ENCODE measurements around the gene RNU1-4.
"Not testable (repeated sequence)": the region's sequence is repeated elsewhere in the genome, so short reads cannot be mapped to it uniquely, and the experiment has no call there.

Gene RNU1-4

DNA sequence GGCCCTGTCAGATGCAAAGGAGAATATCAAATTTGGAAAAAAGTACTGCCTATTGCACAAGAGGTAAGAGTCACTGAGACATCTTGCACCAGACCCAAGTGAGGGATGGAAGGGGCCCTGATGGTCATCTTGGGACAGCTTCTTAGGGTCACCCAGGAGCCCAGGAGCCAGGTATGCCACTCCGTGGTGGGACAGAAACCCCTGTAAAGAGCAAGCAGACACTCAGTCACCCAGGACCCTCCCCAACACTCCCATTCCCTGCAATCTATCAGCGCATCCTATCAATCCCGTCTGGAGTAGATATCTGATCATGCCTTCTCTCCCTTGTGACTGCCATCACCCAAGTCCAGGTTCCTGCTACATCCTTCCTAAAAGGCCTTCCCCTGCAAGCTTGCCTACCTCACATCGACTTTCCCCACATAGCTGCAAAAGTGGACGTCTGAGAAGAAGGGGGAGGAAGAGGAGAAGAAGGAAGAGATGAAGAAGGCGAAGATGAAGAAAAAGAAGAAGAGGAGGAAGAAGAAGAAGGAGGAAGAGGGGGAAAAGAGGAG is 30.7 kb downstream of the RNU1-4 start:
- DNase-seq: not testable (repeated sequence)

DNA sequence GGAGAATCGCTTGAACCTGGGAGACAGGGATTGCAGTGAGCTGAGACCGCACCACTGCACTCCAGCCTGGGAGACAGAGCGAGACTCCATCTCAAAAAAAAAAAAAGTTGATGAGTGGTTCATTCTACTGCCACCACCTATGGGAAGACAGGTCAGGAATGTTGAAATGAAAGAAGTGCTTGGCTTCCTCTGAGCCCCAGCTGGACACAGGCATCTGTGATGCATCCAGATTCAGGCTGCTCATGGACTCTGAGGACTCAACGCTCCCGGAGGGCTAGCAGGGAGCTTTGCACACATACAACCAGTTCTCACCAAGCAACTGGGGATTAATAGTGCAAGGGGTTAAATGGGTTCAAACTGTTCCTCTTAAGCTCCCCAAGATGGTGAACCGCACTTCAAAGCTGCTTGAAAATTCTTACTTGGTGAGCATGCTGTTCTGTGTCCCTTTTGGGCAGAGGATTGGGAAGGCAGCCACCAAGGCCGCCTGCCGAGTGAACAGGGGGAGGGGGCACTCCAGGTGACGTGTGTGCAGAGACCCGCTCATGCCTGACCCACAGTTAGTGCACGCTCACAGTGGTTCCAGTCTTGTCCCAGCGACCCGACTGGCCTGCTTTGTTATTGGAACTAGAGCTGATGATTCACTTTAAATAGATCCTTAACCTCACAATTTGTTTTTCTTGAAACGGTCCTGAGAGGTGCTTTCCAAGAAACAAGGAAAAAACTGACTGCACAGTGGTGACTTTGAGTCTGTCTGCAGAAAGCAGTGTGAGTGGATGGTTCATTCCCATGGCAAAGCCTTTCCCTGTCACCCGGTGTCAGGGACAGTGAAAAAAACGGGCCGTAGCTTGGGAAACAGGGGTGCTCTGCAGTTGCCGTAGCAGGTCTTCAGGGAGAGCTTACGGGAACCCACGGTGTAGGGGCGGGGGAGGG is 32.2 kb downstream of the RNU1-4 start:
- DNase-seq: not testable (repeated sequence)

DNA sequence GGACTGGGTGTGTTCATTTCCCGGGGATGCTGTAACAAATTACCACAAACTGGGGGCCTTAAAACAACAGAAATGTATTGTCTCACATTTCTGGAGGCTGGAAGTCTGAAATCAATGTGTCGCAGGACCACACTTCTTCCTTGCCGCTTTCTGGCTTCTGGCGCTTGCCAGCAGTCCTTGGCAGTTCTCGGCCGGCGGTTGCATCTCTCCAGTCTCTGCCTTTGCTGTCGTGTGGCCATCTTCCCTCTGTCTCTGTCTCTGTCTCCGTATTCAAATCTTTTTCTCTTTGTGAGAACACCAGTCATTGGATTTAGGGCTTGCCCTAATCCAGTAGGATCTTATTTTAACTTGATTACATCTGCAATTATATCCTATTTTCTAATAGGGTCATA is 32.9 kb downstream of the RNU1-4 start:
- not testable (repeated sequence) for DNase-seq

DNA sequence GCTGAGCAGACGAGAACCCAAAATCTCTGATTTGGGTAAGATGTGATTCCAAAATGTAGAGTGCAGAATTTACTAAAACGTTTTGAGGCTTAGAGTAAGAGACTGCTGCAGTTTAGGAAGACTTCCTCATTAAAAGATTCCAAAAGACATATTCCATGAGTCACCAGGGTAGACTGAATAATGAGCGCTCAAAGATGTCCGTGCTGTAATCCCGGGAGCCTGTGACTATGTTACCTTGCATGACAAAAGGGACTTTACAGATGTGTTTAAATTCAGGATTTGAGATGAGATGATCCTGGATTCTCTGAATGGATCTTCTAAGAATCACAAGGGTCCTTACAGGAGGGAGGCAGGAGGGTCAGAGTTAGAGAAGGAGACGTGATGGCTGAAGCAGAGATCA is 33.4 kb downstream of the RNU1-4 start:
- not testable (repeated sequence) for DNase-seq

DNA sequence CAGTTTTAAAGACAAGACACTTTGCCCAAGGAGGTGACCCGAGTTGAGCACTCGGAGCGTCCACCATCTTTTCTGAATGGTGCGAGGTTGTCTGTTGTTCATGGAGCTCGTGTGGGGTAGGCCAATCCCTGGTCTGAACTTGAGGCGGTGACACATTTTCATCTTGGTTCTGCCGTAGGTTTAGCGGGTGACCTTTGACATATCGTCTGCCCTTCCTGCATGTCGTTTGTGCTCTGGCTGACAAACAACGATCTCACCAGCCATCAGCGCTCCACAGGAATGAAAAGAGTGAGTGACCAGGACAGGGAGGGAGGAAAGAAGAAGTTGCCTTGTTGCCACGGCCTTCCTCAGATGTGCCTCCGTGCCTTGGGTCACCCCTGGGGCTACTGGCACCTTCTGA is 34.5 kb downstream of the RNU1-4 start:
- not testable (repeated sequence) for DNase-seq

DNA sequence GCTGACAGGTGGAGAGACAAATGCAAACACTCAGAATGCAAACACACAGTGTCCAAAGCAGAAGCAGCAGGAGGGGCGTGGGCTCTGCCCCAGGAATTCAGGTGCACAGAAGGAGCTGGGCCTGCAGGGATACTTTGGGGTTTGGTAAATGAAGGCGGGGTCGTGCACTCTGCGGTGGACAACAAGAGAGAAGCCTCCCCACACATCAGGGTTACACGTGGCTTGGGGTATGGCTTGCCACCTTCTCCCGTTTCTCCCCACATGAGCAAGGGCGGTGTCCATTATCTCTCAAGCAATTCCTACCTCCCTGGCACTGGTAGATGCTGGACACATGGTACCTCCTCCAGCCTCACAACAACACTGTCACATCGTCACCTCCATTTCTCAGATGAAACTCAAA is 35.0 kb downstream of the RNU1-4 start:
- not testable (repeated sequence) for DNase-seq

DNA sequence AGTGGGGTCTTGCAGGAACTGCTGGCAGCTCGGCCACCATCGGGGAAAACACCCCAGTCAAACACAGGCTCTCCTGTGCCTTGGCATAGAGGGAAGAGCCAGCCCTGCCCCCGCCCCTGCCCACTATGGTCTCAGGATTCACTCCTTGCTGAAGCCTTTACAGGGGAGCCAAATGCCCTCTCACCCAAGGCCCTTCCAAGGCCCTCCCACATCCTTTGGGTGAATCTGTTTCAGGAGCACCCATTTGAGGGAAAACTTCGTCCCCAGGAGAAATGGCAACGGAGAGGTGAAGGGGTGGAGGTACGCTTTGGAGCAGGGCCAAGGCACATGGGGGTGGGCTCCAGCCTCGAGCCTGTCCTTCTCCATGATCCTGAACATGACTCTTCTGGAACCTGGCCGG is 35.9 kb downstream of the RNU1-4 start:
- not testable (repeated sequence) for DNase-seq

DNA sequence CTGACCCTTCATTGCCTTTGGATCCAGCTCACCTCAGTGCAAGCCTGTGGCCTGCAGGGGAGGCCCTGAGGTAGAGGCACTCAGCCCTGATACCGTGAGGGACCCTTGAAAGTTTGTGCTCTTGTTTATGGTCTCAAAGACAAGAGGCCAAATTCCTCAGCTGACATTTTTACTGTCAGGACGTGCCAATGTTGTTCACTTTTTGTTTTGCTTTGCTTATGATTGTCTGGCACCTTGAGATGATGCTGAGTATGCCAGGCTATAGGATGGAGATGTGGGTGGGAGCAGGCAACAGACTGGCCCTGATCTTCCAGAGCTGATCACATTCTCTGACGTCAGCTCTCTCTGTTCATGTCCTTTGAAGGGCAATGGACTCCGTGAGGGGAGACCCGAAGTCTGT is 36.5 kb downstream of the RNU1-4 start:
- not testable (repeated sequence) for DNase-seq

DNA sequence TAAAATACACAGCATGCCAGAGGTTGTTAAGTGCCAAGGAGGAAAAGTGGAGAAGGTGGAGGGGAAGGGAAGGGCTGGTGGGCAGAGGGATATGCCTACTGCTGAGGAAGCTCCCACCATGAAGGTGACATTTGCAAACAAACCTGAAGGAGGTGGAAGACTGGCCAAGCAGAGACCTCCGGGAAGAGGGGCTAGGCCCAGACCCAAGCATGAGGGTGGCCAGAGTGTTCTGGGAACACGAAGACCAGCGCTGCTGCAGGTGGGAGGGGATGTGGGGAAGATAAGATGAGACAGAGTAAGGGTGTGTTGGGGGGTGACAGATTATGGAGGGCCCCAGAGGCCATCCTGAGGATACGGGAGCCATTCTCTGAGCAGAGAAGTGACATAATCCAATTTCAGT is 37.5 kb downstream of the RNU1-4 start:
- DNase-seq: not testable (repeated sequence)

DNA sequence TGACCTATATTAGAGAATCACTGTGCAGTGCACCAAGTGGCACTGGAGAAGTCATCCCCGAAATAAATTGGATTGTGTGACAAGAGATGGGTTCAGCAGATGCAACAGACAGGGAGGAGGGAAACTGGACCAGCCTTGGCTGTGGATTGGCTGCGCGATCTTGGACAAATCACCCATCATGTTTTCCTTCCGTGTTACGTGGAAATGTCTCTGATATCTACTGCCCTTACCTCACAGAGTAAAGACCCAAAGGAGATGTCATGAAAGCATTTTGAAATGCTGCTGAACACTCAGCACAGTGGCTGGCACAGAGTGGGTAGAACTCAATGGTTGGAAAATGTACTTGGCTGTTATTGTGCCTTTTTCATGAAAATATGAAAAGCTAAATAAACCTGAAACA is 39.2 kb downstream of the RNU1-4 start:
- not testable (repeated sequence) for DNase-seq

DNA sequence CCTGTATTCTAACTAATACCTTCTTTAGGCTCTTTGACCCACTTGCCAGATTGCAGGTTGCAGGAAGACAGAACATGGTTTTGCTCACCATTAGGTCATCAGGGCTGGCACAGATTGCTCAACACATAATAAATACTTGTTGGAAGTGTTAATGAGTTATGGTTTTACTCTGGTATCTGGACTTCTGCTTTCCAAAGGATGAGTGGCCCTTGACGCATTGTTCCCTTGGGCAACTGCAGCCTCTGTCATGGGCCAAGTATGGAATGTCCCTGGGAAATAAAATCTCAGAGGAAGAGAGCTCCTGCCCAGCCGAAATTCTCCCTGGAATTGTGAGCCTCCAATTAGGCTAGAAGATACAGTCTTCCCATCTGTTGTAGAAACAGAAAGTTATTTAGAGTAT is 40.7 kb downstream of the RNU1-4 start:
- not testable (repeated sequence) for DNase-seq

DNA sequence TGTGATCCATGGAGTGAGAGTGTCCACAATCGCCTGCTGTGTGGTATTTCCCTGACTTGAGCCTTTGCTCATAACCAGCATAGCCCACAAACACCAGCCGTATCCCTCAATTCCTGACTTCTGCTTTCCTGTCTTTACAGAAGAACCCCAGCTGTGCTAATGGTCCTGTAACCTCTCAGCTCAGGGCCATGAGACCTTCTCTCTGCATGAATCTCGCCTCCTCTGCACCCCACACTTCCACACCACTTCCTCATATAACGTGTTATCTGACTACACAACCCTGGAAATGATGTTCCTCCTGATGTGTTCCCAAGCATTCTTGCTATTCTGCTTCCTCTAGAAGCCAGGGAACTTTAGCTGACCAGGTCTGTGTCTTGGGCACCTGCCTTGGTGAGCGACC is 41.3 kb downstream of the RNU1-4 start:
- DNase-seq: not testable (repeated sequence)

DNA sequence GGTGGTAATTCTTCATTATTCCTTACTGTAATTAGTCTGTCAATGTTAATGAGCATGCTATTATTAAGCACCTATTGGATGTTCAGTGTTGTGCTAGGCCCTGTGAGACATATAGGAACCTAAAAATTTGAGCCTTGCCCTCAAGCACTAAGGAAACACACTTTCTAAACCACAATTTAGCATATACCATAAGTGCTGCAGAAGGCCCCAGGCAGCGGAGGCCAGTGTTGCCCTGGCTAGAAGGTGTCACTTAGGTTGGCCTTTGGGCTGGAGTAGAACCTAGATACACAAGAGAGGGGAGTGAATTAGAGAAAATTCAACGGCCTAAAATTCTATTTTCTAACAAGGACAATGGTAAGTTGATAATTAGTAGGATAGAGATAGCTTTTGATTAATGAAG is 44.6 kb downstream of the RNU1-4 start:
- not testable (repeated sequence) for DNase-seq

DNA sequence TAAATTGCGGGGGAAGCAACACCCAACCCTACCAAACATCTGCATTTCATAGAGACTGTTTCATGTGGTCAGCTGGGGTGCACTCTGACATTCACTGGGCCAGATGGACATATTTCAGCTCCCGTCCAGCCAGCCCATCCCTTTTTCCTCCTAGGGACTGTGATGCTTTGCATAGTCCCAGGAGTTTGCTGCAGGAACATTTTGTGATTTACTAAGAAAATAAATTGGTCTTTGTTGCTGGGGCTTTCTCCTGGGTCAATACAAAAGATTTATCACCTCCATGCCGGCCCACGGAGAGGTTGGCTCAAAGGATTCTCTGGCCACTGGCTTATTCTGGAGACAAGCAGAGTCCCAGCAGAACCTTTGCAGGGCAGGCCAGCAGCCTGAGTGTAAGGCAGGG is 46.0 kb downstream of the RNU1-4 start:
- not testable (repeated sequence) for DNase-seq

DNA sequence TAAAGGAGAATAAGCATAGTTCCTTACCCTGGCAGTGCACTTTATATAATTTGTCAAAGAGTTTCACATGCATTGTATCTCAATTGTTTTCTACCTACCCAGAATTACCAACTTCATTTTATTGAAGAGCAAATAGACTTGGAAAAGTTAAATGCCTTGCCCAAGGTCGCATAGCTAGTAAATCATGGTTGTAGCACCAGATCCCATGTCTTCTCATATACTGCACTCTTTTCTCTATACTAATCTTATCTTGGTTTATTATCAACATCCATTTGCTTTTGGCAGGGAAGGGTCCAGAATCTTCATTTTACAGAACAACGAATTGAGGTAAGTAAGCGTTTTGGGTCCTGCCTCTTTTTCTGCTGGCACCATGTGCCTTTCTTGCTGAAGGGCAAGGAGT is 46.9 kb downstream of the RNU1-4 start:
- DNase-seq: not testable (repeated sequence)

DNA sequence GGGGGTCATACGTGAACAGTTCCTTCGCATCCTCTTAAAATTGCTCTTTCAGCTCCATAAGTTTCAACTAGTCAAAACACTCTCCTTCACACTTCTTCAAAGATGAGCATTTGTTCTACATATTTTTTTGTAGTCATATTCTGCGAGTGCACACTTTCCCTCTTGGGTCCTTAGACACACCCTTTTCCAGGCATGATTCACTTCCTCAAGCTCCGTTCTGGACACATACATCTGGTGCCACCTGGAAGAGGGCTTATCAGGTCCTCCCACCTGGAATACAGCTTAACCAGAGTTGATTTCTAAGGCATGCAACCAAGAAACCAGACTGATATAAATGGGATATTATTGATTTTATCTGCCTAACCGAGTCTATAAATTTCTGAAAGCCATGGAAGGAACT is 47.4 kb downstream of the RNU1-4 start:
- DNase-seq: not testable (repeated sequence)

All from fibroblast of skin of abdomen (primary cell).